Measurements from ENCODE around the gene C9orf50. TPM values are rescaled to one million over a fixed set of nuclear protein-coding genes. Genes with fewer than 3 reads are reported as not detected.

Gene C9orf50
- total and polyA plus RNA-seq, 7 donors: 0.03 to 1.2 (median 0.82) TPM; not detected in 4

GRCh38 chr9:129661029-129661428, 40.1 kb upstream of the C9orf50 start:
- H3K36me3 ChIP-seq: no peaks in the 10 kb centered on the region
- intact Hi-C loops (cut with DNase I): no loop called here
- peaks cover 8 to 19% (median 9%) of the 10 kb centered on the region in 3 donors for H3K27me3 ChIP-seq
- WGBS, 2 donors: 19 to 68% methylated on average over 2 of the region's 2 CpGs
- DNase-seq: no peak
- no peaks in the 10 kb centered on the region for H3K9me3 ChIP-seq
- no peak overlapping the region for H3K4me3 ChIP-seq
- no peak overlapping the region for H3K27ac ChIP-seq
- H3K4me1 ChIP-seq: peaks cover 0 to 12% (median 9%) of the 10 kb centered on the region in 4 donors
- no peak for TF ChIP-seq POLR2AphosphoS5 (IDR thresholded peaks at IDR 0.05)
- no peak for TF ChIP-seq EP300 (IDR thresholded peaks at IDR 0.05)

- Histone ChIP-seq H3K9me3 (no peaks in the 10 kb centered on the region), H3K36me3 (no peaks in the 10 kb centered on the region), H3K4me3 (no peak overlapping the region), H3K27ac (no peak overlapping the region), H3K4me1 (no peaks in the 10 kb centered on the region), H3K27me3 (no peaks in the 10 kb centered on the region)
- 65 to 78% methylated on average over 12 of the region's 12 CpGs for WGBS, 2 donors
- TF ChIP-seq POLR2AphosphoS5 (IDR thresholded peaks at IDR 0.05) (no peak), EP300 (IDR thresholded peaks at IDR 0.05) (no peak), CTCF (IDR thresholded peaks at IDR 0.05) (no peak), POLR2A (IDR thresholded peaks at IDR 0.05) (no peak)
- intact Hi-C loops (cut with DNase I): no loop called here
- no peak for DNase-seq
These were observed 36.0 kb upstream of the C9orf50 start for GRCh38 chr9:129656795-129657390.

GRCh38 chr9:129655696-129656095, 34.8 kb upstream of the C9orf50 start:
- intact Hi-C loops (cut with DNase I): no loop called here

GRCh38 chr9:129655154-129655553, 34.3 kb upstream of the C9orf50 start:
- 91% methylated on average over 7 of the region's 7 CpGs for WGBS, 2 donors
- DNase-seq: no peak
- H3K27me3 ChIP-seq: no peaks in the 10 kb centered on the region
- intact Hi-C loops (cut with DNase I): no loop called here
- TF ChIP-seq EP300 (IDR thresholded peaks at IDR 0.05) (no peak), POLR2AphosphoS5 (IDR thresholded peaks at IDR 0.05) (no peak), CTCF (IDR thresholded peaks at IDR 0.05) (no peak), POLR2A (IDR thresholded peaks at IDR 0.05) (no peak)
- H3K36me3 ChIP-seq: no peaks in the 10 kb centered on the region
- H3K4me3 ChIP-seq: no peak overlapping the region
- no peaks in the 10 kb centered on the region for H3K4me1 ChIP-seq
- H3K27ac ChIP-seq: no peak overlapping the region
- no peaks in the 10 kb centered on the region for H3K9me3 ChIP-seq

More at GRCh38 chr9:129655696-129656095, 34.8 kb upstream of the C9orf50 start:
- Histone ChIP-seq H3K9me3 (no peaks in the 10 kb centered on the region), H3K4me3 (no peak overlapping the region), H3K27ac (no peak overlapping the region), H3K27me3 (no peaks in the 10 kb centered on the region), H3K36me3 (no peaks in the 10 kb centered on the region), H3K4me1 (no peaks in the 10 kb centered on the region)
- WGBS, 2 donors: 74 to 84% methylated on average over 7 of the region's 7 CpGs
- TF ChIP-seq CTCF (IDR thresholded peaks at IDR 0.05): no peak
- no peak for TF ChIP-seq EP300 (IDR thresholded peaks at IDR 0.05)
- no peak for TF ChIP-seq POLR2A (IDR thresholded peaks at IDR 0.05)
- TF ChIP-seq POLR2AphosphoS5 (IDR thresholded peaks at IDR 0.05): no peak
- no peak for DNase-seq

- Histone ChIP-seq H3K27ac (no peak overlapping the region), H3K4me1 (no peaks in the 10 kb centered on the region), H3K27me3 (no peaks in the 10 kb centered on the region), H3K9me3 (no peaks in the 10 kb centered on the region), H3K4me3 (no peak overlapping the region), H3K36me3 (no peaks in the 10 kb centered on the region)
- intact Hi-C loops (cut with DNase I): no loop called here
- no peak for DNase-seq
- TF ChIP-seq EP300 (IDR thresholded peaks at IDR 0.05): no peak
- no peak for TF ChIP-seq POLR2A (IDR thresholded peaks at IDR 0.05)
- no peak for TF ChIP-seq CTCF (IDR thresholded peaks at IDR 0.05)
- no peak for TF ChIP-seq POLR2AphosphoS5 (IDR thresholded peaks at IDR 0.05)
- WGBS, 2 donors: 30 to 53% methylated on average over 20 of the region's 20 CpGs
These were observed 33.7 kb upstream of the C9orf50 start for GRCh38 chr9:129654554-129655040.

Measured in sigmoid colon (tissue), 7 donors.